B cell (primary cell): ENCODE results near the gene ADGRD2.

ENCODE experiments used
- EZH2 ChIP-seq: IDR thresholded peaks from 2 replicates; pipeline ENCODE4 v1.6.1; 2012; ENCODE audit warnings: borderline replicate concordance, low read depth, mild to moderate bottlenecking, moderate library complexity, low read length; ENCODE audit not compliant: insufficient read depth, poor library complexity, severe bottlenecking
- TF ChIP-seq, protein P1 (sequence below): fragments of 200-600 bp; IDR thresholded peaks from one replicate; pipeline ENCODE4 v1.8.0; 2022; ENCODE audit warnings: antibody characterized with exemption, mild to moderate bottlenecking

DNA sequence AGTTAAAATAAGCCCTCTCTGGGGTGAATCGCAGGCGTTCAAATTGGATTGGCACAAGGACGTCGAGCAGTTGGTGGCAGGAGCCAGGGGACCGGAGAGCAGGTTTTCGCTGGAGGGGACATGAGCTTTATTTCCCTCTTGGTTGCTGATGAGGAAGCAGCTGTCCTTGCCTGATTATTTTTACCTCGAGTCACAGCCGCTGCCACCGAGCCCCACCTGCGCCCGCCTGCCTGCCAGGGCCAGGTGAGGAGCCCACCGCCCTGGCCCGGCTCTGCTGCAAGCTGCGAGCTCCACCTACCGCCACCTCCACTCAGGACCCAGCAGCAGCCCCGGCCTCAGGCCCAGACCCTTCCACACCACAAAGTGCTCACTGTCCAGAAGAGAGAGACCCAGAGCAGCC is 9.0 kb upstream of the ADGRD2 start:
- TF ChIP-seq EZH2, result no peak
- TF ChIP-seq, protein P1, sequence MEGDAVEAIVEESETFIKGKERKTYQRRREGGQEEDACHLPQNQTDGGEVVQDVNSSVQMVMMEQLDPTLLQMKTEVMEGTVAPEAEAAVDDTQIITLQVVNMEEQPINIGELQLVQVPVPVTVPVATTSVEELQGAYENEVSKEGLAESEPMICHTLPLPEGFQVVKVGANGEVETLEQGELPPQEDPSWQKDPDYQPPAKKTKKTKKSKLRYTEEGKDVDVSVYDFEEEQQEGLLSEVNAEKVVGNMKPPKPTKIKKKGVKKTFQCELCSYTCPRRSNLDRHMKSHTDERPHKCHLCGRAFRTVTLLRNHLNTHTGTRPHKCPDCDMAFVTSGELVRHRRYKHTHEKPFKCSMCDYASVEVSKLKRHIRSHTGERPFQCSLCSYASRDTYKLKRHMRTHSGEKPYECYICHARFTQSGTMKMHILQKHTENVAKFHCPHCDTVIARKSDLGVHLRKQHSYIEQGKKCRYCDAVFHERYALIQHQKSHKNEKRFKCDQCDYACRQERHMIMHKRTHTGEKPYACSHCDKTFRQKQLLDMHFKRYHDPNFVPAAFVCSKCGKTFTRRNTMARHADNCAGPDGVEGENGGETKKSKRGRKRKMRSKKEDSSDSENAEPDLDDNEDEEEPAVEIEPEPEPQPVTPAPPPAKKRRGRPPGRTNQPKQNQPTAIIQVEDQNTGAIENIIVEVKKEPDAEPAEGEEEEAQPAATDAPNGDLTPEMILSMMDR, result no peak
